Thymus (tissue), 11 donors: ENCODE data around the gene SLC25A45. TPM values are rescaled to one million over a fixed set of nuclear protein-coding genes. Genes with fewer than 3 reads are reported as not detected.

Experiments
- DNase-seq, 9 donors: peaks; one replicate each; pipeline ENCODE4 v3.0.0-alpha.2; 2013; ENCODE audit warnings: low spot score in 9 of 9, low read depth in 6 of 9, missing footprints in 1 of 9
- H3K27ac ChIP-seq, 2 donors: one replicate each; pipeline ENCODE4 v1.5.1; 2013; ENCODE audit warnings: control low read depth in 1 of 2, low read depth in 1 of 2, low read length in 1 of 2, mild to moderate bottlenecking in 1 of 2, moderate library complexity in 1 of 2
- H3K27me3 ChIP-seq, 2 donors: one replicate each; pipeline ENCODE4 v1.5.1; 2013; ENCODE audit warnings: low read length in 1 of 2; ENCODE audit not compliant: control insufficient read depth in 2 of 2, insufficient read depth in 1 of 2
- H3K36me3 ChIP-seq, 2 donors: one replicate each; pipeline ENCODE4 v1.5.1; 2013; ENCODE audit warnings: low read length in 1 of 2, mild to moderate bottlenecking in 1 of 2, moderate library complexity in 1 of 2; ENCODE audit not compliant: control insufficient read depth in 2 of 2, insufficient read depth in 2 of 2
- H3K4me1 ChIP-seq, 2 donors: one replicate each; pipeline ENCODE4 v1.5.1; 2013; ENCODE audit warnings: low read length in 2 of 2; ENCODE audit not compliant: control insufficient read depth in 2 of 2, insufficient read depth in 2 of 2
- H3K4me3 ChIP-seq, 2 donors: one replicate each; pipeline ENCODE4 v1.5.1; 2013; ENCODE audit warnings: low read length in 2 of 2, control low read depth in 1 of 2, mild to moderate bottlenecking in 1 of 2
- H3K9me3 ChIP-seq, 2 donors: one replicate each; pipeline ENCODE4 v1.5.1; 2013; ENCODE audit warnings: low read length in 1 of 2, mild to moderate bottlenecking in 1 of 2; ENCODE audit not compliant: control insufficient read depth in 2 of 2, insufficient read depth in 1 of 2
- WGBS: extraction: QIAGEN DNeasy Blood & Tissue Kit; methylation state at CpG from one replicate; pipeline ENCODE4 v1.1.7; 2013; 5-methylcytosine and 5-hydroxymethylcytosine counted together
- polyA plus RNA-seq: library from polyadenylated mRNA; stranded (reverse); fragments of 200-250 nt; gene quantifications from one replicate; pipeline ENCODE4 v1.2.3, GENCODE V29; 2013
- total RNA-seq: library from RNA; stranded (reverse); fragments of 120-200 nt; gene quantifications from one replicate; pipeline ENCODE4 v1.2.4, GENCODE V29; 2013
- donor health status: healthy.

The SLC25A45 gene
- total and polyA plus RNA-seq, 2 donors = 8.1 to 35.3 TPM

- Histone ChIP-seq H3K36me3 (no peaks in the 10 kb centered on the region), H3K9me3 (no peaks in the 10 kb centered on the region), H3K4me3 (no peak overlapping the region), H3K27ac (no peak overlapping the region), H3K4me1 (peaks cover 0 to 2% of the 10 kb centered on the region in 2 donors), H3K27me3 (peaks cover 0 to 2% of the 10 kb centered on the region in 2 donors)
- DNase-seq = no peak
- 94% methylated on average over 4 of the region's 4 CpGs for WGBS
These were observed 57.0 kb downstream of the SLC25A45 start for GRCh38 chr11:65325435-65325834.

Other genes with a start within 250 kb of the SLC25A45 start
- 3.6 TPM for gene SYVN1, start 248.1 kb downstream of the SLC25A45 start, total RNA-seq
- 22.7 TPM for gene SYVN1, start 248.1 kb downstream of the SLC25A45 start, polyA plus RNA-seq
- not detected for gene SPDYC, start 212.4 kb downstream of the SLC25A45 start, total RNA-seq
- gene SPDYC, start 212.4 kb downstream of the SLC25A45 start, polyA plus RNA-seq = 0.11 TPM
- 31.9 TPM for gene CAPN1, start 200.7 kb downstream of the SLC25A45 start, total RNA-seq
- 104 TPM for gene CAPN1, start 200.7 kb downstream of the SLC25A45 start, polyA plus RNA-seq
- 21.0 TPM for gene POLA2, start 120.7 kb downstream of the SLC25A45 start, total RNA-seq
- gene POLA2, start 120.7 kb downstream of the SLC25A45 start, polyA plus RNA-seq = 7.3 TPM
- 0.33 TPM for gene CDC42EP2, start 67.8 kb downstream of the SLC25A45 start, total RNA-seq
- gene CDC42EP2, start 67.8 kb downstream of the SLC25A45 start, polyA plus RNA-seq = 3.2 TPM
- 29.7 TPM for gene DPF2, start 48.8 kb downstream of the SLC25A45 start, total RNA-seq
- gene DPF2, start 48.8 kb downstream of the SLC25A45 start, polyA plus RNA-seq = 30.8 TPM
- gene TIGD3, start 27.9 kb downstream of the SLC25A45 start, total RNA-seq = 1.0 TPM
- 1.9 TPM for gene TIGD3, start 27.9 kb downstream of the SLC25A45 start, polyA plus RNA-seq
- 15.2 TPM for gene FRMD8, start 4.0 kb upstream of the SLC25A45 start, total RNA-seq
- 21.4 TPM for gene FRMD8, start 4.0 kb upstream of the SLC25A45 start, polyA plus RNA-seq
- gene NEAT1, start 40.2 kb upstream of the SLC25A45 start, total RNA-seq = 9.2 TPM
- gene NEAT1, start 40.2 kb upstream of the SLC25A45 start, polyA plus RNA-seq = 3,325 TPM
- 3,158 TPM for gene MALAT1, start 116.4 kb upstream of the SLC25A45 start, total RNA-seq
- 682 TPM for gene MALAT1, start 116.4 kb upstream of the SLC25A45 start, polyA plus RNA-seq
- 41.0 TPM for gene SCYL1, start 142.4 kb upstream of the SLC25A45 start, total RNA-seq
- gene SCYL1, start 142.4 kb upstream of the SLC25A45 start, polyA plus RNA-seq = 68.1 TPM
- 13.3 TPM for gene LTBP3, start 175.7 kb upstream of the SLC25A45 start, total RNA-seq
- 64.6 TPM for gene LTBP3, start 175.7 kb upstream of the SLC25A45 start, polyA plus RNA-seq
- 40.7 TPM for gene ZNRD2, start 187.8 kb upstream of the SLC25A45 start, total RNA-seq
- 38.0 TPM for gene ZNRD2, start 187.8 kb upstream of the SLC25A45 start, polyA plus RNA-seq
- gene FAM89B, start 189.9 kb upstream of the SLC25A45 start, total RNA-seq = 47.2 TPM
- 62.2 TPM for gene FAM89B, start 189.9 kb upstream of the SLC25A45 start, polyA plus RNA-seq
- 19.9 TPM for gene EHBP1L1, start 193.4 kb upstream of the SLC25A45 start, total RNA-seq
- gene EHBP1L1, start 193.4 kb upstream of the SLC25A45 start, polyA plus RNA-seq = 66.5 TPM
- gene KCNK7, start 213.2 kb upstream of the SLC25A45 start, total RNA-seq = 0.66 TPM
- 3.8 TPM for gene KCNK7, start 213.2 kb upstream of the SLC25A45 start, polyA plus RNA-seq
- 21.9 TPM for gene MAP3K11, start 231.6 kb upstream of the SLC25A45 start, total RNA-seq
- 61.0 TPM for gene MAP3K11, start 231.6 kb upstream of the SLC25A45 start, polyA plus RNA-seq
- 7.4 TPM for gene PCNX3, start 233.1 kb upstream of the SLC25A45 start, total RNA-seq
- gene PCNX3, start 233.1 kb upstream of the SLC25A45 start, polyA plus RNA-seq = 23.4 TPM